Measurements from ENCODE around the gene RAVER1. TPM values are rescaled to one million over a fixed set of nuclear protein-coding genes. Genes with fewer than 3 reads are reported as not detected.

The RAVER1 gene
- total RNA-seq, 1 experiment from 2014 or later, result 86.9 TPM

GRCh38 chr19:10293637-10294367 lies 39.5 kb downstream of the RAVER1 start:
- CTCF ChIA-PET, result interaction anchor here (0.6 to 9.0 kb wide), 5 partner anchors 13 to 122 kb away, joined by 3 to 180 read pairs (median 7); partner anchors contain the start of gene ICAM1
- H3K4me1 Mint-ChIP-seq, result peaks cover 29% of the 10 kb centered on the region
- H3K27ac Mint-ChIP-seq, result no peak overlapping the region
- peaks cover 97% of the 10 kb centered on the region for H3K27me3 Mint-ChIP-seq (ENCODE audit: low read depth)
- H3K9me3 Mint-ChIP-seq, result no peaks in the 10 kb centered on the region
- no peaks in the 10 kb centered on the region for H3K36me3 Mint-ChIP-seq
- ATAC-seq (no peak), DNase-seq (ENCODE audit: low spot score) (no peak)
- H3K4me3 Mint-ChIP-seq, result peak overlapping the region; percentile 82
- TF ChIP-seq ZNF423 (CRISPR knock-in tag; IDR thresholded peaks at IDR 0.05) (no peak), PRDM15 (CRISPR knock-in tag; IDR thresholded peaks at IDR 0.05) (no peak), E2F5 (CRISPR knock-in tag; IDR thresholded peaks at IDR 0.05) (no peak), TP53 (CRISPR knock-in tag; IDR thresholded peaks at IDR 0.05) (no peak), FOXK1 (CRISPR knock-in tag; IDR thresholded peaks at IDR 0.05) (no peak), NR2C2 (CRISPR knock-in tag; IDR thresholded peaks at IDR 0.05) (0 out of 2 replicates have a peak, but pooled peaks have one; percentile 25), ERG (CRISPR knock-in tag; IDR thresholded peaks at IDR 0.05) (no peak), ATF3 (CRISPR knock-in tag; conservative IDR thresholded peaks at IDR 0.05) (no peak), ZNF425 (CRISPR knock-in tag; conservative IDR thresholded peaks at IDR 0.05) (no peak), IRF1 (CRISPR knock-in tag; IDR thresholded peaks at IDR 0.05) (0 out of 2 replicates have a peak, but pooled peaks have one; percentile 43)
- POLR2A ChIA-PET, result no interaction called here

- no peak overlapping the region; the same call in 1 of the 2 replicates for H3K27ac Mint-ChIP-seq
- TF ChIP-seq TEAD1 (CRISPR knock-in tag; IDR thresholded peaks at IDR 0.05), result no peak
- no peak for TF ChIP-seq ZNF121 (CRISPR knock-in tag; IDR thresholded peaks at IDR 0.05)
- TF ChIP-seq MAX (CRISPR knock-in tag; IDR thresholded peaks at IDR 0.05), result no peak
- no peak for TF ChIP-seq CREB1 (CRISPR knock-in tag; IDR thresholded peaks at IDR 0.05)
- no peak for TF ChIP-seq FOXK1 (CRISPR knock-in tag; IDR thresholded peaks at IDR 0.05)
- no peak for TF ChIP-seq EMX1 (CRISPR knock-in tag; IDR thresholded peaks at IDR 0.05)
- no peak for TF ChIP-seq ARID4B (CRISPR knock-in tag; IDR thresholded peaks at IDR 0.05; ENCODE audit: borderline replicate concordance)
These were observed 40.3 kb downstream of the RAVER1 start for GRCh38 chr19:10292789-10293636.

More at GRCh38 chr19:10292789-10293636, 40.3 kb downstream of the RAVER1 start:
- ChIA-PET CTCF (interaction anchor here (0.6 to 9.0 kb wide), 9 partner anchors 17 to 131 kb away, joined by 3 to 180 read pairs (median 4); partner anchors contain the start of gene ICAM1), POLR2A (interaction anchor here (0.9 kb wide), 1 partner anchor 24 kb away, joined by 3 read pairs; no protein-coding TSS in a partner anchor)
- Mint-ChIP-seq H3K9me3 (no peaks in the 10 kb centered on the region), H3K4me3 (peak overlapping the region; percentile 82), H3K4me1 (peaks cover 33% of the 10 kb centered on the region), H3K36me3 (no peaks in the 10 kb centered on the region), H3K27me3 (ENCODE audit: low read depth) (peaks cover 98% of the 10 kb centered on the region)
- DNase-seq (ENCODE audit: low spot score) (peak; percentile 57), ATAC-seq (no peak)

All from WTC11 (cell line).